DMS153 treated with DMSO at 0.1 percent for 48 hours (cell line): ENCODE data around the gene OCRL.
A peak's percentile ranks its signal among the peaks of the same experiment; 100 is the strongest.

Experiments used
- DNase-seq: peaks from one replicate; lab custom pipeline; 2025; ENCODE audit not compliant: unreplicated experiment; lab: John Stamatoyannopoulos, UW

Gene OCRL

DNA sequence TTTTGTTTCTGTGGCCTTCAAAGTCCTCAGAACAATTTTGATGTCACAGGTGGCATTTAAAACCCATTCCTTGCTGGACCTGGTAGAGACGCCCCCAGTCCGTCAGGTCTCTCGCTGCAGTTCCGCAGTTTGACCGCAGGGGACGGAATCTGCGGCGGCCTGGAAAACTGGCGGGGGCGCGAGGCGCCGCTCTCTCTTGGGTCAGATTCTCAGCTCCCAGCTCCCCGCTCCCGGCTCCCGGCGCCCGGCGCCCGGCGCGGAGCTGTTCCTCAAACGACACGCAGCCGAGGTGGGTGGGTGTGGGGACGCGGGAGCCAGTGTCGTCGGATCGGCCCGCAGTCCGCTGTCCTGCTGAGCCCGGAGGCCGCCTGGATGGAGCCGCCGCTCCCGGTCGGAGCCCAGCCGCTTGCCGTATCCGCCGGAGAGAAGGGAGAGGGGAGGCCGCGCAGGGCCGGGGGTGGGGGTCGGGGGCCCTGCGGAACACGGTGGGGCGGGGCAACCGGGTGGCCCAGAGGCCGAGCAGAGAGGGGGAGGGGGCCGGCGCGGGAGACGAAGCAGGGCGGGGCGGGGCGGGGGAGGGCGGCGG lies at the start of gene OCRL:
TSS of gene OCRL (plus strand) at position 192 of the 586 bp plus-strand sequence. CDS start at position 373, 181 bp downstream.
- DNase-seq, result peak; percentile 50

DNA sequence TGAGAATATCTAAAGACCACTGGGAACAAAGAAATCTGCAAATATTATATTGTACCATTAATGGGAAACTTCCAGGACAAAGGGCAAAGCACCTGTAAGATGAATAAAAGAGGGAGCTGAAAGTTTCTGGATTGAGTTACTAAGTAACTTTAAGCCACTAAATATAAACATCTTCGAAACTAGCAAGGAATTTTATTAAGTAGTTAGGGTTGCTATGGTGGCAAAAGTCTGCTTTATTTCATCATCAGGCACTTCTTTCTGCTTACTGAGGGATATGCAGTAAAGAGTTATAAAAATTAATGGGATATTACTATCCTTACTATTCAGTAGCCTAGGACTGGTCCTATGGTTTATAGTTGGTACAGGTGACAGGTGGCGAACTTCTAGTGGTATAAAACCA lies 49.7 kb upstream of the OCRL start:
- DNase-seq, result no peak

DNA sequence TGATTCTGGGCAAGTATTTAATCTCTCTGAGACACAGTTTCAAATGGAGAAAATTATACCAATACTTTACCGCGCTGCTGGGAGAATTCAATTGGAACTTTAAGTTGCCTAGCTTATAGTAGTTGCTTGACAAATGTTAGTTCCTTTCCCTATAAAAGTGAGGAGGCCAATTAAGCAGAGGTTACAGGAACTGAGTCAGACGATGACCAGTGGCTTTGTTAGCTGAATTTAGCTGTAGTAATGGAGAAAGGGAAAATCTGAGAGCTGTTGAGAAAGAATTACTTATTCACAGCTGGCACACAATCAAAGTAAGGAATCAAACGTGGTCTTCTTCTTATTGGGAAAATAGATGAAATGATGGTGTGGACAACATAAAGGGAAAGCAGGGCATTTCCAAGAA lies 46.4 kb upstream of the OCRL start:
- no peak for DNase-seq

DNA sequence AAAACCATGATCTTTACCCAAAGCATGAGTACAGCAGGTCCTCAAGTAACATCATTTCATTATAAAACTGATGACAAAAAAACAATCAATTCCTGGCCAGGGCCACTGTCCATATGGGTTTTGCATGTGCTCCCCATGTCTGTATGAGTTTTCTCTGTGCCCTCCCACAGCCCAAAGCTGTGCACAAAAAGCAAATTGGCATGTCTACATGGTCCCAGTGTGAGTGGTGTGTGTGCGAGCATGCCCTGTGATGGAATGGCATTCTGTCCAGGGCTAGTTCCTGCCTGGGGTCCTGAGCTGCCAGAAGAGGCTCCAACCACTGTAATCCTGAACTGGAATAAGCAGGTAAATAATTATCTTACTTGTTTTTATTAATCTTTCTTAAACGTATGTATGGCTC lies 45.2 kb upstream of the OCRL start:
- DNase-seq, result no peak

DNA sequence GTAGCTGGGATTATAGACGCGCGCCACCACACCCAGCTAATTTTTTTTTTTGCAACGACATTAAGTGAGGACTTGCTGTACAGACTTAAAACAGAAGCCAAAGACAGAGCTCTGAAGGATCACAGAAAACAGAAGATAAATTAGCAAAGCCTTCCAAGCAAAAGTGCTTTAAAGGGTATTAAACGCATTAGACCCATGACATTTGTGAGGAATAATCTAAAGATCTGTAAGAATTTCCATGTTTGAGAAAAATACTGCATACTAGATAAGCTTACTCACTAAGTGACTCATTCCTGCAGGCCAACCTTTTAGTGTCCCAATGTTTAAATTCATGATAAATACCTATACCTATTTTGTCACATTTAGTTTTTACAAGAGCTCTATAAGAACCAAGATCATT lies 44.2 kb upstream of the OCRL start:
- no peak for DNase-seq

DNA sequence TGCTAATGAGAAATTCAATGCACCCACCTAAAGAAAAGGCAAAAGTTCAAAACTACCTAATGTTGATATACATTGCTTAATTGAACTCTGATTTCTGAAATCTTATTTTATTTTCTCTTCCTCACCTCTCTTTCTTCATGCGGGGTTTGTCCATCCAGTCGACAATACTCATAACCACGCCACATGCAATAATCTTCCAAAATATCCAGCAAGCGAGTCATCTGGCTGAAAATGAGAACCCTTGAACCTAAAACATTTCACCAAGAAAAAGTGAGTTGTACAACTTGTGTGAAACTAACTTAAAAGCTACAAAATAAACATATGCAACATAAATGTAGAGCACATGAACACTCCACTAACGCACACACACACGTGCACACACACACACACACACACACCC lies 43.4 kb upstream of the OCRL start:
- no peak for DNase-seq

DNA sequence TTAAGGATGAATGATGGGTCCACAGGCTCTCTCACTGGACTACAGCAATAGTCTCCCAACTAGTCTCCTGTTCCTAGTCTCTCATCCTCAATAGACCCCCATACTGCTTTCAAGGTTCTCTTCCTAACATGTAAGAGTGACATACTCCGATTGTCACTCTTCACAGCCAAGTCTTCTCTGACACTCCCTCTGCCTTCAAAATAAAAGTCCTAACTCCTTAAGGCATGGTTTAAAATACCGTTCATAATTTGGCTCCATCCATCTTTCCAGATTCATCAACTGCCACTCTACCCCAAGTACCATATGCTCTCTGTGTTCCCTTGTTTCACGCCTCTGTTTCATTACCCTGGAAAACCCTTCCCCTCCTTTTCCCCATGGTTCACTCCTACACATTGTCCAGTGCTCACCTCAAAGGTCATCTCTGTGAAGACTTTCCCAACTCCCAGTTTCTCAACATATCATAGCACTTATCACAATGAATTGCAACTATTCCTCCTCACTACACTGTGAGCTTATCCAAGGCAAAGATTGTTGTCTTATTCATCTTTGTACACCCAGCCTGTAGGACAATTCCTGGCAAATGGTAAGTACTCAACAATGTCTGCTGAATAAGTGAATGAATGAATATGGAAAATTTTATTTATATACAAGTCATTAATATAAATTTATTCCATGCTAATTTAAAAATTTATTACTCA lies 42.8 kb upstream of the OCRL start:
- DNase-seq, result no peak

DNA sequence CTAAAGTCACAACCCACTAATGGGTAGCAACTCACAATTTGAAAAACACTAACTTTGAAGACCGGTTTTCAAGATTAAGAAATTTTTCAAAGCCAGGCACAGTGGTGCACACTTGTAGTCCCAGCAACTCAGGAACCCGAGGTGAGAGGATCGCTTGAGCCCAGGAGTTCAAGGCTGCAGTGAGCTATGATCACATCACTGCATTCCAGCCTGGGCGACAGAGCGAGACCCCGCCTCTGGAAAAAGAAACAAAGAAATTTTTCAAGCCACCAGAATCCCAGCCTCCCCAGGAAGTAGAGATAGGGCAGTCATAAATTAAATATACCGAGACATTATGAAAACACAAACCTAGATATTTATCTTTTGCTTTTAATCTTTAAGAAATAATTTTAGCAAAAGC lies 29.7 kb upstream of the OCRL start:
- DNase-seq, result no peak

DNA sequence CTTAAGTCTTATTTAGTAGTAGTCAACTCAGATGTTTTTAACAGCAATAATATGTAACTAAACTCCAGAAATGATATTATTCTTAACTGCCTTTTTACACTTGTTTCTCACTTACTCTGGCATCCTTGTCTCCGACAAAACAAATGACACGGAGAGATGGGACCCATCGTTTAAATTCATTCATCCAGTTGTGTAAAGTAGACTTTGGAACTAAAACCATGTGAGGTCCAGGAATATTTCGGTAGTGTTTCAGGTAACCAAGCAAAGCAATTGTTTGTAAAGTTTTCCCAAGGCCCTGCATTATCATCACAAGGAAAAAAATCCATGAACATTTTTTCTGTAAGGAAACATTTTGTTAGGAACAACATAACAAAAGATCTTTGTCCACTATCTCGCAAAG lies 28.4 kb upstream of the OCRL start:
- no peak for DNase-seq

DNA sequence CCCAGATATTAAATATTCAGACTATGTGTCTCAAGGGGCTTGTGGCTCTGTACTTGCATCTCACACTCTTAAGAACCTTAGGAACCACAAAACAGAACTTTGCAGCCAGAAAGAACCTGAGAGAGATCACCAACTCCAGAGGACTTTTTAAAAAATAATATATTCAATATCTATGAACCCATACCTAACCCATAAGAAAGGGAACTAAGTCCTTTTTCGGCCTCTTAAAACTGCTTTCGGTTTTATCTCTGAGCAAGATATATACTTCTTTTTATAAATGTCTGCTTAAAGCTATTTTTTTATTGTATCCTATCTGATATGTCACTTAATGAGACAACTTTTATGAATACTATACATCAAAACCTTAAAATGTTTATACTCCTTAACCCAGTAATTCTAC lies 27.6 kb upstream of the OCRL start:
- DNase-seq, result no peak

DNA sequence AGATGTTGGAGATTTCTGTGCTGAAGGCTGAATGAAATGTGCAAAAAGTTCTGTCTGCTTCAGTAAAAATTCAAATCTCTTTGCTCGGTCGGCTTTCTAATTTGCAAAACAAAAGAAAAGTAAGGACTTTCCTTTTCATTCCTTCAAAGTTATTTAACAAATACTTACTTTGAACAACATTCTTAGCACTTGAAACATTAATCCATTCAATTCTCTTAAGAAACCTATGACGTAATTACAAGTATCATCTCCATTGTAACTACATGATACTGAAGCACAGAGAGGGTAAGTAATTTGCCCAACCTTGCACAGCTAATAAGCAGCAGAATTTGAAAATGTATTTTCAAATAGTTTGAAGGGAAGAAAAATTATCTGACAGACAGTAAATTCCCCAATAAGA lies 23.7 kb upstream of the OCRL start:
- DNase-seq, result no peak

DNA sequence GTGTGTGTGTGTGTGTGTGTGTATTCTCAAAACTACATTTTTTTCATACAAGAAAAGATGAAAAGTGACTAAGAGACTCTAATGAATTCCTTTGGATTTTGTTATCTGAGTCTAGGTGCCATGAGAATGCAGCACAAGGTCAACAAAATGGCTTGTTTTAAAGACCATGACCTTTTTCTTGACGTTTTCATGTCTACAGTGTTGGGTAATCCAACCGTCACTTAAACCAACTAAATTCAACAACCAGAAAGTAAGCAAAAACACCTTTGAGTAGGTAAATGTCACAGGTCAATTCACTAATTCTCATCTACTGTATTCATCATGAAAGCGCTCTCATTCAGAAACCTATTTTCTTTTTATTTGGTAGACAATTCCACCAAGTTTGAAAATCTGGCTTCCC lies 19.9 kb upstream of the OCRL start:
- DNase-seq, result no peak

DNA sequence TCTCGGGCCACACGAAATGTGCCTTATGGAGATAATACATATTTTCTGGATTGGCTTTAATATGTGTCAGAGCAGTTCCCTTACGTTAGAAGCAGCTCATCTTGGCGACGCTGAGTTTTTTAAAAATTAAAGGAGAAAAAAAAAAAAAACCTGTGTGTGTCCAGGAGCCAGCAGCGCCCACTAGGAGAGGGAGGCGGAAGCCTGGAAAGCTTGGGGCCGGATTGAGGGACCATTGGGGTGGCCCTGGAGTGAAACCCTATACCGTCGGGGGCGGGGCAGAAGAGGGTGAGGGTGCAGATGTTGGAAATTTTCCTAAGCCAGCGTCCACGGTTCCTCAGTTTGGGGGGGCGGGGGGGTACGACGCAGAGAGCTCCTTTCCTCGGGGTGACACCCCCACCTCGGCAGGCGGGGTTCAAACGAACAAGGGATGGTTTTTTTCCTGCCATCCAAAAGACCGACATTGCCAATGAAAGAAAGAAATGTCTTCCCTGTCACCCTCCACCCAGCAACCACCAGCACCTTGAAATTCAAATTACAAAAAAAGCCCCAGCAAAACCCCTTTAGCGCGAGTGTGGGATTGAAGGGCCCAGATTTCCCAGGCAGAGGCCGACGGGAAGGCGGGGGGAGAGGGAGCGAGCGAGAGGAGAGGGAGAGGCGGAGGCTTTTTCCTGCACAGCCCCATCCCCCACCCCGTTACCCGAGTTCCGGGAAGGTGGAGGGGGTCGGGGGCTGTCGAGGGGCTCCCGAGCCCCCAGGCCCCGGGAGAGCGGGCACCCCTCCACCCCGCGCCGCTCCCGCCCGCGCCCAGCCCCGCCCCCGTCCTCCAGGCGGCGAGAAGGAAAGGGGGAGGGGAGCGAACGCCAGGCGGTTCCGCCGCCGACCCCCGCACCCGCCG lies 17.6 kb upstream of the OCRL start:
- DNase-seq, result peak; percentile 33

DNA sequence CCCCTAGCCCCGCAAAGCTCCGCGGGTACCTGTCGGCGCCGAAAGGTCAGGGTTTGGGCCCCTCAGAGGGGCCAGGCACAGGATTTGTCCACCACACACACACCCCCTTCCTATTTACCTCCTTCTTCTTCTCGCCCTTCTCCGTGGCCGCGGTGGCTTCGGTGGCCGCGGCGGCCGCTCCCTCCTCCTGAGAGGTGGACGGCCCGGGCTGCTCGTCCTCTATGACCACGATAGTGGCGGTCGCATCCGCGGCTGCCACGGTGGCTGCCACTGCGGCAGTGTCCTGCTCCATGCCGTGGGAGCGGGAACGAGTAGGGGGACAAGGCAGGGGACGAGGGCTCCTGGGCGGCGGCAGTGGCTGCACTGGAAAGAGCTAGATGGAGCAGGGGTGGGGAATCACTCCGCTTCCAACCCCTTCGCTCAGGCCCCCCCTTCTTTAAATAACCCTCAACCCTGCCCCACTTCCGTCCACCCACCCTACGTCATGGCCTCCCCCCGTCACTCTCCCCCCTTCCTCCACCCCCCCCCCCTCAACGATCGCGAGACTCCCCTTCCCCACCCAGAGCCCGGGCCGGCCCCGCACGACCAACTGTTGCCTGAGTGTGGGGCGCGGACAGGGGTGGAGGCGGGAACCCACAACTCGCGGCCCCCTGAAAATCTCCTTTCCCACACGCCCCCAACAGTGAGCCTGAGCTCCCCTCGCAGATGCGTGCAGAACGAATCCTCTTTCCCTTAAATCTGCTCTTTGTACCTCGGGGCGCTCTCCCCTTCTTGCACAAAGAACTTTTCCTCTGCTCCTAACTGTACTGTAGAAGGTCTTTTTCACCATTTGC lies 16.8 kb upstream of the OCRL start, which contains the start of gene SMARCA1:
TSS of gene SMARCA1 (minus strand) at position 412 of the 833 bp plus-strand sequence. CDS start at position 292, 120 bp downstream.
- DNase-seq, result no peak

DNA sequence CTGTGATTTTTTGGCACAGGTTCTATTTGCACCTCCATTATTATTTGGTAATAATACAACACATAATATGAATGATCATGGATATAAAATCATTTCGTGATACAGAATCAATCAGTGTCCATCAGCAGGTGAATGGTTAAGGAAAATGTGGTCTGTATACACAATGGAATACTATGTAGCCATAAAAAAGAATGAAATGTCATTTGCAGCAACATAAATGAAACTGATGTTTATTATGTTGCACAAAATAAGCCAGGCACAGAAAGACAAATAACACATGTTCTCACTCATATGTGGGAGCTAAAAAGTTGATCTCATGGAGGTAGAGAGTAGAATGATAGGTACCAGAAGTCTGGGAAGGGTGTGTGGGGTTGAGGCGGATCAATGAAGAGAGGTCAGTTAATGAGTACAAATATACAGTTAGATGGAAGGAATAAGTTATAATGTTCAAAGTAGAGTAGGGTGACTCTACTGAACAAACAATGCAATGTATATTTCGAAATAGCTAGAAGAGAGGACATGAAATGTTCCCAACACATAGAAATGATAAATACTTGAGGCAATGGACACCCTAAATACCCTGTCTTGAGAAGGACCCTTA lies 15.7 kb upstream of the OCRL start:
- DNase-seq, result no peak

DNA sequence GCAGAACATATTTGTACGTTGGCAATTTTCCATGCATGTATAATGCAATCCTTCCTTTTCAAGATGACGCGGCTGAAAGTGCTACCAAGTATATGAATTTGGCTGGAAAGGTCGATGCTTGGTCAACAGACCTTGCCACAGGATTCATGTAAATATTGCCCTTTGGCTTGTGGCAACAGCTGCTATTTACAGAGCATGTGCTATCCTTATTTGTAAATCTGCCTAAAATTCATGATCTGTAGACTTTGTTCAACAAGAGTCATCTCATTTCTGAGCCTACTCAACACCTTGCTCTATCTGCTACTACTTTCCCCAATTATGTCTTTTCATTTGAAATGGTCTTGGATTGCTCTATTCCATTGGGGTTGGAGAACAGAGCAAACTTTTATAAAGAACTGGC lies 14.9 kb upstream of the OCRL start:
- no peak for DNase-seq

DNA sequence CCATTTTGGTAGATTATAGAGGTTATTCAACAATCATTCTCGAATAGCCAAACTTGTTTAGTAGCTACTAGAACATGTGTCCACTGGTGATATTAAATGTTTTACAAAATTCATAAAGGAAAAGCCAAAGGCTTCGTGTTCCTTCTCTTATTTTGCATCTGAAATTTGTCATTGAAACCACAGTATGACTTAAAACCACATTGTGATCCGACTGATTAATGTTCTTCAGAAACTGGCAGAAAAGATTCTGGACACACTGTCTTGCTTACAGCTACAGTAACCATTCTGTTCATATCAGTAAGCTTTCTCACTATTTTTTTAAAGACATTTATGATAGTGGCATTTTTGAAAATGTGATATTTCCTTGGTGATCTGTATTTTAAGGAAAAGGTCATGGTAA lies 14.2 kb upstream of the OCRL start:
- no peak for DNase-seq

DNA sequence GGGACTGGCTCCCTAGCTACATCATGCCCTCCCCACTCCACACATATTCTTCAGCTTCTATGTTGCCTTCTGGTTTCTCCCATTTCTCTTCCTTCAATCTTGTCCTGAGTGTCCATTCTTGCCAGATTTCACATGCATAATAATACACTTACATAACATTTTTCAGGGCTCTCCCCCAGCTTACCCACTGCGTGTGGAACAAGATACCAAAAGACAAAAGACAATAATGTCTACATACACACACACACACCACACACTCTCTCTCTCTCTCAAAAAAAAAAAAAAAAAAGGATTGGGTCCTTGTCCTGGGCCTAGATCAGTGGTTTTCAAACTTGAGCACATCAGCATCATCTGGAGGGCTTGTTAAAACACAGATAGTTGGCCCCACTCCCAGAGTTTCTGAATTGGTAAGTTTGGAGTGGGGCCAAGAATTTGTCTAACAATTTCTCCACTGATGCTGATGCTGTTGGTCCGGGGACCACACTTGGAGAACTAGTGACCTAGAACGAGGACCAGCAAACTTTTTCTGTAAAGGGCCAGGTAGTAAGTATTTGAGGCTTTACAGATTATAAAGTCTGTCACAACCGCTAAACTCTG lies 10.3 kb upstream of the OCRL start:
- peak; percentile 10 for DNase-seq

DNA sequence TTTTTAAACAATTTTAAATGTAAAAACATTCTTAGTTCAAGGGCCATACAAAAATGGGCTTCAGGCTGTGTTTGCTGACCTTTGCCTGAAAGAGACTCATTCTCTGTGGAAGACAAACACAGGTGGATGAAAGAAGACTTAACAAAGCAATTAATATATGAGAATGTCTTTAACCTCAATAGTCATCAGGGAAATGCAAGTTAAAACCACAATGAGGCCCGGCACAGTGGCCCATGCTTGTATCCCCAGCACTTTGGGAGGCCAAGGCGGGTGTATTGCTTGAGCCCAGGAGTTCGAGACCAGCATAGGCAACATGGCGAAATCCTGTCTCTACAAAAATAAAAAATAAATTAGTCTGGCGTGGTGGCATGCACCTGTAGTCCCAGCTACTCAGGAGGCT lies 9.6 kb upstream of the OCRL start:
- DNase-seq, result no peak

DNA sequence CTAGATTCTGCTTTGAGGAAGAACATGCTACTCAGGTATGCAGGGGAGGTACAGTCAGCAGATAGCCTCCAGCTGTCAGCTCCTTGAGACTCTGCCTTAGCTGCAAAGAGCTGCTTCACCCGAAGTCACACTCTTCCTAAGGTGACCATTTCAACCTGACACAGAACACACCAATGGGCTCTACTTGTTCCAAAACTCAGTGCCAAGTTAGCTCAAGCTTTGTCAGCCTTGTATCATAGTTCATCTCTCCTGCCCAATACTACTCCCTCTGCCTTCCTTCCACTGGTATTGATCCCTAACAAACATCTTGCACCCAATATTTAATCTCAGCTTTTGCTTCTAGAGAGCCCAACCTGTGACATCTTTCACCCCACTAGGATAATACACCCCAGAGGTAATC lies 8.9 kb upstream of the OCRL start:
- DNase-seq, result no peak
